ENCODE data around the gene CDK6.
"Not testable (repeated sequence)": the region's sequence is repeated elsewhere in the genome, so short reads cannot be mapped to it uniquely, and the experiment has no call there.

The CDK6 gene

GRCh38 chr7:92613720-92614119, 222.7 kb downstream of the CDK6 start:
- no peak for DNase-seq

GRCh38 chr7:92613214-92613613, 223.2 kb downstream of the CDK6 start:
- no peak for DNase-seq

GRCh38 chr7:92612501-92612900, 223.9 kb downstream of the CDK6 start:
- no peak for DNase-seq

- DNase-seq: no peak
Observed at GRCh38 chr7:92611735-92612134, 224.6 kb downstream of the CDK6 start.

GRCh38 chr7:92609921-92610518, 226.4 kb downstream of the CDK6 start:
- no peak for DNase-seq

- no peak for DNase-seq
Observed at GRCh38 chr7:92608380-92609322, 227.7 kb downstream of the CDK6 start.

GRCh38 chr7:92606985-92607384, 229.4 kb downstream of the CDK6 start:
- DNase-seq: no peak

- DNase-seq: not testable (repeated sequence)
Observed at GRCh38 chr7:92604517-92604916, 231.9 kb downstream of the CDK6 start.

GRCh38 chr7:92603089-92603445, 233.3 kb downstream of the CDK6 start:
- DNase-seq: no peak

- DNase-seq: no peak
Observed at GRCh38 chr7:92602352-92603088, 233.9 kb downstream of the CDK6 start.

GRCh38 chr7:92598310-92598981, 237.9 kb downstream of the CDK6 start:
- DNase-seq: no peak

- no peak for DNase-seq
Observed at GRCh38 chr7:92595281-92595680, 241.1 kb downstream of the CDK6 start.

GRCh38 chr7:92594746-92595145, 241.6 kb downstream of the CDK6 start:
- DNase-seq: no peak

GRCh38 chr7:92590711-92591310, 245.6 kb downstream of the CDK6 start:
- DNase-seq: no peak

- no peak for DNase-seq
Observed at GRCh38 chr7:92589056-92589455, 247.3 kb downstream of the CDK6 start.

- no peak for DNase-seq
Observed at GRCh38 chr7:92588561-92588960, 247.8 kb downstream of the CDK6 start.

- no peak for DNase-seq
Observed at GRCh38 chr7:92586841-92587240, 249.5 kb downstream of the CDK6 start.

- no peak for DNase-seq
Observed at GRCh38 chr7:92586403-92586802, 250.0 kb downstream of the CDK6 start.

GRCh38 chr7:92584953-92585352, 251.4 kb downstream of the CDK6 start:
- DNase-seq: no peak

- DNase-seq: no peak
Observed at GRCh38 chr7:92582948-92583347, 253.4 kb downstream of the CDK6 start.

- no peak for DNase-seq
Observed at GRCh38 chr7:92576296-92576695, 260.1 kb downstream of the CDK6 start.

GRCh38 chr7:92569137-92569536, 267.2 kb downstream of the CDK6 start:
- no peak for DNase-seq

GRCh38 chr7:92567460-92567859, 268.9 kb downstream of the CDK6 start:
- DNase-seq: no peak
